IPS-18c (cell line): ENCODE results near the gene MYF6.

Experiments
- H3K4me3 ChIP-seq: 2 replicates; pipeline ENCODE4 v1.7.0; 2013; ENCODE audit warnings: low read depth, mild to moderate bottlenecking, low read length, moderate library complexity; ENCODE audit not compliant: insufficient read depth
- H3K9me3 ChIP-seq: one replicate; pipeline ENCODE4 v1.6.1; 2013; ENCODE audit warnings: mild to moderate bottlenecking, low read length, moderate library complexity; ENCODE audit not compliant: control insufficient read depth, insufficient read depth

Gene MYF6

GRCh38 chr12:80700327-80700726 lies 7.1 kb upstream of the MYF6 start:
- Histone ChIP-seq H3K4me3 (no peak overlapping the region), H3K9me3 (no peaks in the 10 kb centered on the region)

DNA sequence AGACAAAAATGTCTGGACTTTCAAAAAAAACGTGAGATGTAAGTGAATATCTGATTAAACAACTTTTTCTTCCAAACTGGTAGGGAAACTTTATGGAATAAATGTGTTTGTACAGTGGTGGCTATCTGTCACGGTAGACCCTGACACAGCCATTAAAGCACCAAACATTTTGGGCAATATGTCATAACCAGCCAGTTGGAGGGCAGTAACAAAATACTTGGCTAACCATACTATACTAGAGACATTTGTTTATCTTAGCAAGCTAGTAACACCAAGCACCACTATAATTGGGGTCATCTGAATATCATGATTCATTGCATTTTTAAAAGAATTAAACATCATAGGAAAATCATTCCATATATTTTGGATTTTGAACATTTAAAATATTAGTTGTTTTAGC lies 6.0 kb upstream of the MYF6 start:
- H3K4me3 ChIP-seq = no peak overlapping the region
- H3K9me3 ChIP-seq = no peaks in the 10 kb centered on the region

- Histone ChIP-seq H3K9me3 (no peaks in the 10 kb centered on the region), H3K4me3 (no peak overlapping the region)
Measured at GRCh38 chr12:80702889-80703805, 4.3 kb upstream of the MYF6 start.

GRCh38 chr12:80704420-80704819 lies 3.0 kb upstream of the MYF6 start:
- H3K9me3 ChIP-seq = no peaks in the 10 kb centered on the region
- no peak overlapping the region for H3K4me3 ChIP-seq

GRCh38 chr12:80707830-80708258 lies 410 bp downstream of the MYF6 start:
- H3K4me3 ChIP-seq = peak overlapping the region; percentile 55; the same call in 1 of the 2 replicates
- no peaks in the 10 kb centered on the region for H3K9me3 ChIP-seq

DNA sequence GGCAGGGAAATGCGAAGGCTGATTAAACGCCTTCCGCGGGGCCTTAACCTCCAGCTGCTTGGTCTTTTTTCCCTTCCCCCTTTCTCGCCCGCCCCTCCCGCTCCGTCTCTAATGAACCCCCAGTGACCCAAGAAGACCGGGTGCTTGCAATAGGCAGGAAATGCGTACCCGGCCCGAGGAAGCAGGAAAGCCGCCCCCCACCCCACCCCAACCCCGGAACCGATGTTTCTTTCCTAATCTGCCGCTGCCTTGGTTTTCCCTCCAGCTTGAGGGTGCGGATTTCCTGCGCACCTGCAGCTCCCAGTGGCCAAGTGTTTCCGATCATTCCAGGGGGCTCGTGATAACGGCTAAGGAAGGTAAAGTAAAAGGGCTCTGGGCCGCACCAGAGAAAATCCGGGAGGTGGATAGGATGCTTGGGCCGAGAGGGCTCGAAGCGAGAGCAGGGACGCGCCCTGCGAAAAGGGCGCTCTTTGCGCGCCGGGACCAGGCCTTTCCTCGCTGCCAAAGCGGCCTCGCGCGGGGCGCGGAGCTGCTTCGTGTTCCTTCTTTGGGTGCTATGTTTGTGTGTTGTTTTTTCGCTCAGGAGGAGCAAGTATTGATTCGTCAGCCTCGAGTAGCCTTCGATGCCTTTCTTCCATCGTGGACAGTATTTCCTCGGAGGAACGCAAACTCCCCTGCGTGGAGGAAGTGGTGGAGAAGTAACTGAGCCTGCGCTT lies 983 bp downstream of the MYF6 start:
- Histone ChIP-seq H3K9me3 (no peaks in the 10 kb centered on the region), H3K4me3 (peak overlapping the region; percentile 55)

DNA sequence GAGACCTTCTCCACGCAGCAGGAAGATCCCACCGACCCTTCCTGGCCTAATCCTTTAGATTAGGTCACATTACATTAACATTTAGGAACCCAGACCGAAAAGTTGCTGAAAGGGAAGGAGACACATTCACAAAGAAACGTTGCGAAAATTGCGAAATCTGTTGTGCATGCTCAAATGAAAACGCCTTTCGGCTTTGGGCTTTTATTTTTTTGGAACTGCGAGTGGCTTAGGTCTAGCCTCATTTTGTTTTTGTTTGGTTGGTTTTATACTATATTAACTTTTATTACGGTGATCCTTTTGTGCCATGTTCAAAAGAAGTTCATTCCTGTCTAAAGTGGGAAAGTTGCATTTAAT lies 1.5 kb downstream of the MYF6 start:
- Histone ChIP-seq H3K9me3 (no peaks in the 10 kb centered on the region), H3K4me3 (peak overlapping the region; percentile 55)

- H3K9me3 ChIP-seq = peaks cover 1% of the 10 kb centered on the region
- H3K4me3 ChIP-seq = peak overlapping the region; percentile 49
Measured at GRCh38 chr12:80709811-80710726, 2.6 kb downstream of the MYF6 start.

DNA sequence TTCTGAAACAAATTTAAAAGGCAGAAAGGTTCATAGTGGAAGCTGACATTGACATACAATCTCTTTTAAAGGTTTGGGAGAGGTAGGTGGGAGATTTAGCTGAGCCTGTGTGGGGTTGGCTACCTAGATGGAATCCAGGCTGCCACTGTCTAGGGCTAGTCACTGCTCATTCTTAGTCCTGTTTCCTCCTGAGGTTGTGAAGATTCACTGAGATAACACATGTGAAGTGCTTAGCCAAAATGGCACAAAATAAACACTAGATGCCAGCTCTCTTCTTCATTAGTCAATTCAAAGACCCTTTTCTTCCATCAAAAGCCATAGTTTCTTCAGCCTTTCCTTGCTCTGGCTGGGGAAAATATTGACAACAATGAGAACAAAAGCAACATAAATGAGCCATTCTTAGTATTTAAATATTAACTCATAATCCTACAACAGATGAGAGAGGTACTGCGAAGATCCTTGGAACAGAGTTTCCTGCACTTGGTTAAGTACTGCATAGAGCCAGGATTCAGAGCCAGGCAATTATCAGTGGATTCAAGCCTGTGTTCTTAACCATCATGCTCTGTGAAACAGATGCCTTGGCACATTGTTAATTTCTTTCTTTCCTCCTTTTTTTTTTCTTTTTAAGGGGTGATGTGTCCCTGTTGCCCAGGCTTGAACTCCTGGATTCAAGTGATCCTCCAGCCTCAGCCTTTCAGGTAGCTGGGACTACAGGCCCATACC lies 3.5 kb downstream of the MYF6 start:
- Histone ChIP-seq H3K9me3 (peaks cover 2% of the 10 kb centered on the region), H3K4me3 (no peak overlapping the region; the same call in 1 of the 2 replicates)

GRCh38 chr12:80711866-80712265 lies 4.4 kb downstream of the MYF6 start:
- Histone ChIP-seq H3K9me3 (peaks cover 2% of the 10 kb centered on the region), H3K4me3 (no peak overlapping the region)

DNA sequence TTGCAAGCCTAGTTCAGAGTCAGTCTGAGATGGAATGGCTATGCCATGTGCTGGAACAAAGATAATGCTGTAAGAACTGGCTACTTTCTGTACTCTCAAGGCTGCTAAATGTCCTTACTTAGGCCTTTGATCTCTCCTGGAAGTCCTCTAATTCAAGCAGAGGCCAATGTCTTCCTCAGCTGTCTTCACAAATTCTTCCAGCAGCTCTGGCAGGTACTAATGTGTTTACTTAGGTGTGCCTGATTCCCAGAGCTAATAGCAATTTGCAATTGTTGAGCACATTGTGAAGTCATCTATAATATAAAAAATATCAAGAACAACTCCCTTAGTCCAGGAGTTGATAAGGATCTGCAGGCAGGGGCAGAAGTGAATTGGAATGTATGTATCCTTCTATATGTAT lies 5.4 kb downstream of the MYF6 start:
- Histone ChIP-seq H3K4me3 (no peak overlapping the region), H3K9me3 (peaks cover 2% of the 10 kb centered on the region)

GRCh38 chr12:80713419-80713818 lies 6.0 kb downstream of the MYF6 start:
- Histone ChIP-seq H3K4me3 (peak overlapping the region; percentile 40; the same call in 1 of the 2 replicates), H3K9me3 (peaks cover 2% of the 10 kb centered on the region)

- peaks cover 2% of the 10 kb centered on the region for H3K9me3 ChIP-seq
- peak overlapping the region; percentile 40; the same call in 1 of the 2 replicates for H3K4me3 ChIP-seq
Measured at GRCh38 chr12:80714055-80714454, 6.6 kb downstream of the MYF6 start.

DNA sequence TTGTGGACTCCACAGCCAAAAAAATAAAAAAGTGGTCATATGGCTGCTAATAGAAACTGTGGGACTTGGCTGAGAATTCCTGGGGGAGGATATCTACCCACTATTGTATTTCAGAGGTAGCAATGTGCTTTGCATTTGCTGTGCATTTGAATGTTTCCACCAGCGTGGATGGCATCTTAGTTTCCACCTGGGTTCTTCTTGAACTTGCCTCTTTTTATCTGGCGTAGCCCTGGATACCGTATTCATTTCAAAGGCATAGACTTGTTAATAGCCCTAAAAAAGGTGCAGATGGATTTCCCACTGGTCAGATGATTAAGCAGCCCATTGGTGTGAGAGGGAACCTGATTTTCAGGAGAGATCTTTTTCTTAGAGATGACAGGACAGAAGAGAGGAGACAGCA lies 7.4 kb downstream of the MYF6 start:
- Histone ChIP-seq H3K4me3 (peak overlapping the region; percentile 32; the same call in 1 of the 2 replicates), H3K9me3 (peaks cover 2% of the 10 kb centered on the region)

GRCh38 chr12:80715713-80716249 lies 8.3 kb downstream of the MYF6 start:
- H3K4me3 ChIP-seq = no peak overlapping the region

GRCh38 chr12:80716696-80717469 lies 9.4 kb downstream of the MYF6 start, which contains the start of gene MYF5:
MYF5 (plus strand) TSS chr12:80716912; CDS start chr12:80717064, 152 bp downstream.
- Histone ChIP-seq H3K4me3 (no peak within 1 kb of the TSS), H3K9me3 (peaks cover 2% of the 10 kb centered on the region)

More at GRCh38 chr12:80715713-80716249, 8.3 kb downstream of the MYF6 start:
- peaks cover 2% of the 10 kb centered on the region for H3K9me3 ChIP-seq
